ENCODE data around the gene TM9SF2.
A peak's percentile ranks its signal among the peaks of the same experiment; 100 is the strongest.
"Not testable (repeated sequence)": the region's sequence is repeated elsewhere in the genome, so short reads cannot be mapped to it uniquely, and the experiment has no call there.

The TM9SF2 gene

GRCh38 chr13:99501184-99501847 lies at the start of gene TM9SF2:
TSS of gene TM9SF2 (plus strand) at chr13:99501472. CDS start at chr13:99501607, 135 bp downstream.
- peak; percentile 98 for DNase-seq

- no peak for DNase-seq
Observed at GRCh38 chr13:99454518-99455183, 46.6 kb upstream of the TM9SF2 start.

DNA sequence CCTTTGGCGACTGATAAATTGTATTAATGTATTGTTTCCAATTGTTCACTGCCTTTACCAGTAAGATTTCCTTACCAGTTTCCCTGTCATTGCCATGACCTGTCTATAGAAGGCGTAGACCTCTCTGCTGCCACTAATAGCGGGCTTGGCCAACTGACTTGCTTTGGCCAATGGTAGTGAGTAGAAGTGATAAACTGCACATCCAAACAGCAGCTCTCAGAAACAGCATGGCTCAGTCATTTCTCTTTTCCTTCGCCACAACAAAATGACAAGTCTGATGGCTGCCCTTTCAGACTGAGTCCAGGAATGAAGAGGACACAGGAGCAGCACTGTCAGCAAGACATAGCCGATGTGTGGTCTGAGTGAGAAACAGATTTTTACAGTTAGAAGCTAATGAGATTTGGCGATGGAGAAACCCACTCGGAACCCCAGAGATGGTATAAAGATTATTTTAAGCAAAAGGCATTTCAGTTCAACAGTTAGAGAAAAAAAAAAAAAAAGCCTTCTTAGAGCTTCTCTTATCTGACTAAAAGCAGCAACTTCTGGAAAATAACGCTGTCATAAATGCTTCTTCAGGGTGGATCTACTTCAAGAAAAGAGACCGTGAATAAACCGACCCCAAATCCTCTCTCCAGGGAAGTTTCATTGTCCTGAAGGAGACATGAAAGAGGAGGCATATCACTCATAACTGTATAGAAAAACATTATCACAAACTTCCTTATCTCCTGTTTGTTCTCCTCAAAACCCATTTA lies 42.0 kb upstream of the TM9SF2 start:
- no peak for DNase-seq

- not testable (repeated sequence) for DNase-seq
Observed at GRCh38 chr13:99460802-99461201, 40.5 kb upstream of the TM9SF2 start.

DNA sequence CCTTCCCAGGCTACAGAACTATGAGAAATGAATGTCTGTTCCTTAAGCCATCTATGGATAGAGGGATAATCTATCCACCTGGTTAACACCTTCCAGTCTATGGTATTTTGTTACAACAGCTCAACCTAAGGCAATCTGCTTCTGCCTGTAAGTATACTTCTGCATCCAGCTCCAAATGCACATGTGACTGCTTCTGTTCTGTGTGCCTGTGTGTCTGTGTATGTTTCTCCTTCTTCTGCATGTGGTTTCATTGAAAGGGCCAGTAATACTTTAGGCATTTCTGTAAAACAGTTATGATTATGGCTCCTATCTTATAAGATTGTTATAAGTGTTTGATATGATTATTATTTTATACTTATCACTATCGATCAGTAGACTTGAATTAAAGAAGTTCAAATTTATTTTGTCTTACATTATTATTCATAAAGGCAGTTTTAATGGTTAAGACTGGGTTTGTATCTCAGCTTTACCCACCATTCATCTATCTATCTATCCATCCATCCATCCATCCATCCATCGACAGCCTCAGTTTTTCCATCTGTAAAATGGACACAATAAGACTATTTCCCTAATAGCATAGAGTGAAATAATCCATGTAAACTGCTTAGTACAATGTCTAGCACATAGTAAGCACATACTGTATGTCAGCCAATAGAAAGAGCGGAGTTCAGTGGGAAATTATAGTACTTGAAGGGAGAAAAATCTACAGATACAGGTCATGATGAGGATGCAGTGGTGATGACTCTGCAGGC lies 37.5 kb upstream of the TM9SF2 start:
- no peak for DNase-seq

DNA sequence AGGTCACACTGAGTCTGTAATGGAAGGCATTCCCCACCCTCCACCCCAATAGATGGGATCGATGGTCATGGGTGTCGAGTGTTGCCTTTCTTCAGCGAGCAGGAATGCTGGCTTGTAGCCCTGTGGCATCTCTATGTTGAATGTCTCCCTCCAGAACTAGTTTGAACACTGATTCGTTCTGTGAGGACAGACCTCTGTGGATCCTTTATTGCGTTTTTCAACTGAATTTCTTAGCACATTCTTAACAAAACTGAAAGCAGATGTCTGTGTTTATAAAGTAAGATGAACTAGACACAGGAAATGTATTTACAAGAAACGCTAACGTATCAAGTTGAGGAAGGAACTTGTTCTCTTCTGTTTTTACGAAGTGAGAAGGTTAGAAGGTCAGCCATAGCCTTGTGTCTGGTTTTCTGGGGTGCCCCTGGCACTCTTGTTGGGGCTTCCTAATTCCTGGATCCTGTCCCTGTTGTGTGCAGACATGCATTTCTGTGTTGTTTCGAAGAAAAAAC lies 36.8 kb upstream of the TM9SF2 start:
- DNase-seq: no peak

GRCh38 chr13:99465454-99465853 lies 35.8 kb upstream of the TM9SF2 start:
- no peak for DNase-seq

- DNase-seq: no peak
Observed at GRCh38 chr13:99467764-99468163, 33.5 kb upstream of the TM9SF2 start.

DNA sequence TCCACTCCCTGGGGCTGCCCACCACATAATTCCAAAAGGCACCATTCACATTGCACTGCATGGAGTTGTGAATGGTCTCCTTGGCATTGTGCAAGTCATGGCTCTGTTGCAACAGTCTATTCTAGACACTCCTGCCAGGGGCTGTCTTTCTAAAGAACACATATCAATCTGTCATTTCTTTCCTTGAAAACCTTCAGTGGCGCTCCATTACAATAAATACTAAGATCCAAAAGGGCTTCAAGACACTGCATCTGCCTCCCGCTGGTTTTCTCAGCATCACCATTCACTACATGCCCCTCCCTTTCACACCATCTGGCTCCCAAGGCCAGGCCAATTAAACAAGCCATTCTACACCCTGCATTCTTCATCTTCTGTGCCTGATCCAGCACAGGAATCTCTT lies 32.2 kb upstream of the TM9SF2 start:
- no peak for DNase-seq

GRCh38 chr13:99470027-99470426 lies 31.2 kb upstream of the TM9SF2 start:
- no peak for DNase-seq

DNA sequence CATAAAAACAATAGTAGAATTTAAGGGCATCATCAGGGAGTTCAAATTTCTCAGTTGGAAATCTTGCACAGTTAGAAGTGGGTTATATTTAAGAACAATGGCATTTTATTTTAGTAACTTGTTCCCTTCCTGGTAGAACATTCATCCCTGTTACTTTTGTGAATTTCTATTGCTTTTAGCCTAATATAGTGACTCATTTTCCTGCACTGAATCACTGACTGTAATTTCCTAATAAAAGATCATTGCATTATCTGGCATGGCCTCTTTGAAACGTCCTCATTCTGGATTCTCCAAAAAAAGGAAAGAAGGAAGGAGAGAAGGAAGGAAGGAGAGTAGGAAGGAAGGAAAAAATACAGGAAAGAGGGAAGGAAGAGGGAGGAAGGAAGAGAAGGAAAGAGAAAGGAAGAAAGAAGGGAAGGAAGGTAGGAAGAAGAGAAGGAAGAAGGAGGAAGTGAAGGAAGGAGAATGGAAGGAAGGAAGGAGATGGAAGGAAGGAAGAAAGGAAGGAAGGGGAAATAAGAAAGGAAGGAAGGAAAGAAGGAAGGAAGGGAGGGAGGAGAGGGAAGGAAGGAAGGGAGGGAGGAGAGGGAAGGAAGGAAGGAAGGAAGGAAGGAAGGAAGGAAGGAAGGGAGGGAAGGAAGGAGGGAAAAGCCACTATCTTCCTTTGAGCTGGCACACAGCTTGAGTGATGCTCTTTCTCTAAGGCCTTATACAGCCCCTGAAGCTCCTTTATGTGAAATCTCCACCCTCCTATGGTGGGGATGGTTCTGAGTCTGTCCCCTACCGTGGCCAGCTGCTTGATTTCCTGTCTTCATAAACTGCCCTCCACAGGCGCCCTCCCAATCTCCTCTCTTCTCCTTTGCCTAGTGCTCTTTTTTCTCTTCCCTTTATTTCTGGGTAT lies 29.8 kb upstream of the TM9SF2 start:
- DNase-seq: no peak

- DNase-seq: no peak
Observed at GRCh38 chr13:99472122-99472440, 29.2 kb upstream of the TM9SF2 start.

GRCh38 chr13:99473515-99473914 lies 27.8 kb upstream of the TM9SF2 start:
- no peak for DNase-seq

- no peak for DNase-seq
Observed at GRCh38 chr13:99476648-99477047, 24.6 kb upstream of the TM9SF2 start.

GRCh38 chr13:99477493-99477892 lies 23.8 kb upstream of the TM9SF2 start:
- DNase-seq: no peak

GRCh38 chr13:99481366-99481765 lies 19.9 kb upstream of the TM9SF2 start:
- DNase-seq: no peak

GRCh38 chr13:99484473-99484872 lies 16.8 kb upstream of the TM9SF2 start:
- DNase-seq: no peak

GRCh38 chr13:99486996-99487395 lies 14.3 kb upstream of the TM9SF2 start:
- no peak for DNase-seq

DNA sequence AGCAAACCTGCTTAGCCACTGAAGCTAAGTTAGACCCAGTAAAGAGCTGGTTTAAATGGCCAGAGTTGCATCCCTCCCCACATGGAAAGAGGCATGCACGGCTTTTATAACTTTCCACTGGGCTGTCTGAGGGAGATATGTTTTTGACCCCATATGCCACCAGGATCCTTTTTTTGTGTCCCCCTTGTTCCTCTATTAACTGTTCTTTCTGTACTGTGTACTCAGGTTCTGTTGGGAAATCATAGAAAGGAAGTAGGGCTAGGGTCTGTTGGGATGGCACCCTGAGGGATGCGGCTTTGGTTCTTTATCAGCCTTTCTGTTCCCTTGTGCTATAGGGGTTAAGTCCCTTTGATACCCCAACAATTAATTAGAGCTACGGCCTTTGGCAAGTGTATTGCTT lies 12.2 kb upstream of the TM9SF2 start:
- no peak for DNase-seq

- not testable (repeated sequence) for DNase-seq
Observed at GRCh38 chr13:99491750-99492149, 9.5 kb upstream of the TM9SF2 start.

- no peak for DNase-seq
Observed at GRCh38 chr13:99495466-99496183, 5.6 kb upstream of the TM9SF2 start.
